ENCODE data around the gene TYMS. TPM values are rescaled to one million over a fixed set of nuclear protein-coding genes. Genes with fewer than 3 reads are reported as not detected.

The TYMS gene
- total and polyA plus RNA-seq, 9 of the 15 experiments (the other 6 are each of a cell fraction or from before 2014, with no cell fraction given): 69.1 to 409 (median 175) TPM

- TF ChIP-seq ZBTB9 (CRISPR knock-in tag; IDR thresholded peaks at IDR 0.05) (no peak), E2F8 (IDR thresholded peaks at IDR 0.05; ENCODE audit: low read depth, partially characterized antibody) (no peak), TSC22D4 (tag; IDR thresholded peaks at IDR 0.05) (no peak), ZNF133 (CRISPR knock-in tag; IDR thresholded peaks at IDR 0.05) (no peak), NELFE (IDR thresholded peaks at IDR 0.05; ENCODE audit: insufficient read depth, insufficient read length) (no peak), E2F5 (CRISPR knock-in tag; IDR thresholded peaks at IDR 0.05) (no peak), ZMIZ1 (IDR thresholded peaks at IDR 0.05; ENCODE audit: low read depth in 2 of 2, low read length in 2 of 2) (peak in 1 of 2 experiments; percentile 96; a peak in 2 of 4 replicates), HSF4 (CRISPR knock-in tag; IDR thresholded peaks at IDR 0.05; ENCODE audit: borderline replicate concordance) (no peak), HNRNPLL (IDR thresholded peaks at IDR 0.05; ENCODE audit: low read depth, low read length, poor library complexity, severe bottlenecking) (no peak), MIER1 (IDR thresholded peaks at IDR 0.05; ENCODE audit: low read depth) (no peak), ZSCAN29 (IDR thresholded peaks at IDR 0.05) (no peak), HDAC1 (IDR thresholded peaks at IDR 0.05) (peak in 1 of 2 experiments; percentile 91; a peak in 2 of 4 replicates), ARID4B (CRISPR knock-in tag; IDR thresholded peaks at IDR 0.05) (no peak), ZNF224 (CRISPR knock-in tag; IDR thresholded peaks at IDR 0.05) (no peak), CBX1 (IDR thresholded peaks at IDR 0.05; ENCODE audit: low read depth) (no peak)
These were observed 39.4 kb upstream of the TYMS start (continued) for GRCh38 chr18:617970-618504.
